HEK293 (cell line): ENCODE data around the gene ABCA2.

Source experiments
- CTCF ChIA-PET: fragments of 350-600 bp; formaldehyde crosslinking; extraction: SDS; loops from one replicate; lab custom pipeline; 2021; ENCODE audit warnings: antibody characterized with exemption; lab: Yijun Ruan, JAX
- POLR2A ChIA-PET: fragments of 300-600 bp; formaldehyde crosslinking; extraction: SDS; loops from one replicate; lab custom pipeline; 2020; ENCODE audit warnings: antibody characterized with exemption, inconsistent platforms; lab: Yijun Ruan, JAX
- H3K27ac ChIP-seq: fragments of 200-500 bp; sonication (Bioruptor generic); 2 replicates; pipeline ENCODE4 v1.5.1; 2014; ENCODE audit warnings: low read depth, low read length, control low read depth, inconsistent platforms; ENCODE audit errors: extremely low read depth
- H3K36me3 ChIP-seq, 2 experiments: fragments of 200-500 bp in 1 of 2; sonication (Bioruptor generic) in 1 of 2; 1 replicate in 1 of 2; 2 replicates in 1 of 2; pipeline ENCODE4 v1.5.1; 2014 to 2017; ENCODE audit warnings: inconsistent platforms in 2 of 2, low read length in 2 of 2; ENCODE audit not compliant: control insufficient read depth in 2 of 2, insufficient read depth in 1 of 2
- H3K4me1 ChIP-seq: fragments of 200-500 bp; sonication (Bioruptor generic); 2 replicates; pipeline ENCODE4 v1.5.1; 2014; ENCODE audit warnings: mild to moderate bottlenecking, low read length, inconsistent platforms; ENCODE audit not compliant: control insufficient read depth, insufficient read depth
- H3K4me3 ChIP-seq: 2 replicates; pipeline ENCODE4 v1.5.1; 2011; ENCODE audit warnings: low read depth, mild to moderate bottlenecking, control low read depth, low read length, moderate library complexity
- H3K9me3 ChIP-seq: fragments of 200-500 bp; sonication (Bioruptor generic); 2 replicates; pipeline ENCODE4 v1.5.1; 2014; ENCODE audit warnings: low read depth, low read length, inconsistent platforms; ENCODE audit not compliant: control insufficient read depth, insufficient read depth
- BCL6B ChIP-seq: fragments of 450-650 bp; formaldehyde crosslinking; IDR thresholded peaks from 2 replicates; pipeline ENCODE4 v1.5.1; 2017; ENCODE audit warnings: missing biosample characterization, missing genetic modification characterization
- GLIS2 ChIP-seq: fragments of 450-650 bp; formaldehyde crosslinking; IDR thresholded peaks from 2 replicates; pipeline ENCODE4 v1.5.1; 2016; ENCODE audit warnings: missing biosample characterization, missing genetic modification characterization
- KLF1 ChIP-seq: fragments of 450-650 bp; formaldehyde crosslinking; IDR thresholded peaks from 2 replicates; pipeline ENCODE4 v1.5.1; 2016; ENCODE audit warnings: missing biosample characterization, missing genetic modification characterization
- KLF16 ChIP-seq: fragments of 450-650 bp; formaldehyde crosslinking; IDR thresholded peaks from 2 replicates; pipeline ENCODE4 v1.5.1; 2017; ENCODE audit warnings: missing biosample characterization, missing genetic modification characterization
- KLF7 ChIP-seq: fragments of 450-650 bp; formaldehyde crosslinking; IDR thresholded peaks from 2 replicates; pipeline ENCODE4 v1.5.1; 2016; ENCODE audit warnings: missing biosample characterization, missing genetic modification characterization, borderline replicate concordance
- KLF8 ChIP-seq: fragments of 450-650 bp; formaldehyde crosslinking; IDR thresholded peaks from 2 replicates; pipeline ENCODE4 v1.5.1; 2016; ENCODE audit warnings: missing biosample characterization, missing genetic modification characterization
- RBAK ChIP-seq: fragments of 450-650 bp; formaldehyde crosslinking; IDR thresholded peaks from 2 replicates; pipeline ENCODE4 v1.5.1; 2016; ENCODE audit warnings: missing biosample characterization, missing genetic modification characterization
- SP7 ChIP-seq: fragments of 450-650 bp; formaldehyde crosslinking; IDR thresholded peaks from 2 replicates; pipeline ENCODE4 v1.5.1; 2016; ENCODE audit warnings: missing biosample characterization, missing genetic modification characterization
- ZFP69B ChIP-seq: fragments of 450-650 bp; formaldehyde crosslinking; IDR thresholded peaks from 2 replicates; pipeline ENCODE4 v1.5.1; 2016; ENCODE audit warnings: missing biosample characterization, missing genetic modification characterization
- ZNF155 ChIP-seq: fragments of 450-650 bp; formaldehyde crosslinking; IDR thresholded peaks from 2 replicates; pipeline ENCODE4 v1.5.1; 2016; ENCODE audit warnings: missing biosample characterization, missing genetic modification characterization
- ZNF184 ChIP-seq: fragments of 450-650 bp; IDR thresholded peaks from 2 replicates; pipeline ENCODE4 v1.5.1; 2018; ENCODE audit warnings: missing biosample characterization, mild to moderate bottlenecking, missing genetic modification characterization
- ZNF239 ChIP-seq: fragments of 450-650 bp; formaldehyde crosslinking; IDR thresholded peaks from 2 replicates; pipeline ENCODE4 v1.5.1; 2016; ENCODE audit warnings: missing biosample characterization, missing genetic modification characterization
- ZNF311 ChIP-seq: fragments of 450-650 bp; formaldehyde crosslinking; IDR thresholded peaks from 2 replicates; pipeline ENCODE4 v1.5.1; 2017; ENCODE audit warnings: missing biosample characterization, missing genetic modification characterization, borderline replicate concordance
- ZNF366 ChIP-seq: fragments of 450-650 bp; formaldehyde crosslinking; conservative IDR thresholded peaks from 2 replicates; pipeline ENCODE4 v1.5.1; 2016; ENCODE audit warnings: missing biosample characterization, missing genetic modification characterization
- ZNF394 ChIP-seq: fragments of 450-650 bp; formaldehyde crosslinking; IDR thresholded peaks from 2 replicates; pipeline ENCODE4 v1.5.1; 2016; ENCODE audit warnings: missing biosample characterization, missing genetic modification characterization, mild to moderate bottlenecking, moderate library complexity, borderline replicate concordance
- ZNF514 ChIP-seq: fragments of 450-650 bp; formaldehyde crosslinking; IDR thresholded peaks from 2 replicates; pipeline ENCODE4 v1.5.1; 2016; ENCODE audit warnings: missing biosample characterization, missing genetic modification characterization
- ZNF544 ChIP-seq: fragments of 450-650 bp; formaldehyde crosslinking; IDR thresholded peaks from 2 replicates; pipeline ENCODE4 v1.5.0; 2017; ENCODE audit warnings: missing biosample characterization, missing genetic modification characterization
- ZNF555 ChIP-seq: fragments of 450-650 bp; formaldehyde crosslinking; conservative IDR thresholded peaks from 2 replicates; pipeline ENCODE4 v1.5.1; 2017; ENCODE audit warnings: missing biosample characterization, mild to moderate bottlenecking, missing genetic modification characterization, inconsistent platforms
- ZNF585B ChIP-seq: fragments of 450-650 bp; formaldehyde crosslinking; IDR thresholded peaks from 2 replicates; pipeline ENCODE4 v1.5.1; 2016; ENCODE audit warnings: missing biosample characterization, missing genetic modification characterization
- ZNF596 ChIP-seq: fragments of 450-650 bp; IDR thresholded peaks from 2 replicates; pipeline ENCODE4 v1.5.0; 2018; ENCODE audit warnings: missing biosample characterization, mild to moderate bottlenecking, missing genetic modification characterization, moderate library complexity
- ZNF626 ChIP-seq: fragments of 450-650 bp; sonication (Bioruptor Pico); formaldehyde crosslinking; IDR thresholded peaks from 2 replicates; pipeline ENCODE4 v1.5.1; 2018; ENCODE audit warnings: missing biosample characterization, missing genetic modification characterization, inconsistent platforms
- ZNF843 ChIP-seq: fragments of 450-650 bp; formaldehyde crosslinking; IDR thresholded peaks from 2 replicates; pipeline ENCODE4 v1.5.1; 2016; ENCODE audit warnings: missing biosample characterization, missing genetic modification characterization
- TF ChIP-seq, protein P1 (sequence below): fragments of 450-650 bp; formaldehyde crosslinking; IDR thresholded peaks from 2 replicates; pipeline ENCODE4 v1.5.1; 2016; ENCODE audit warnings: missing biosample characterization, missing genetic modification characterization
- TF ChIP-seq, protein P2 (sequence below): fragments of 450-650 bp; formaldehyde crosslinking; IDR thresholded peaks from 2 replicates; pipeline ENCODE4 v1.5.1; 2016; ENCODE audit warnings: missing biosample characterization, missing genetic modification characterization
- TF ChIP-seq, protein P3 (sequence below): fragments of 450-650 bp; formaldehyde crosslinking; IDR thresholded peaks from 2 replicates; pipeline ENCODE4 v1.5.1; 2016; ENCODE audit warnings: missing biosample characterization, missing genetic modification characterization

ABCA2 gene

GRCh38 chr9:137048655-137049543 is 20.9 kb upstream of the ABCA2 start:
- peak; percentile 77; the same call in 1 of the 2 replicates for TF ChIP-seq KLF8 (tag by site-specific recombination)
- no peak for TF ChIP-seq ZNF596 (tag by site-specific recombination)
- TF ChIP-seq ZNF544 (tag by site-specific recombination), result no peak
- no peak for TF ChIP-seq RBAK
- TF ChIP-seq ZNF514, result no peak
- TF ChIP-seq GLIS2 (tag by site-specific recombination), result peak; percentile 70
- TF ChIP-seq ZNF585B (tag by site-specific recombination), result 0 out of 2 replicates have a peak, but pooled peaks have one; percentile 18
- TF ChIP-seq, protein P1, sequence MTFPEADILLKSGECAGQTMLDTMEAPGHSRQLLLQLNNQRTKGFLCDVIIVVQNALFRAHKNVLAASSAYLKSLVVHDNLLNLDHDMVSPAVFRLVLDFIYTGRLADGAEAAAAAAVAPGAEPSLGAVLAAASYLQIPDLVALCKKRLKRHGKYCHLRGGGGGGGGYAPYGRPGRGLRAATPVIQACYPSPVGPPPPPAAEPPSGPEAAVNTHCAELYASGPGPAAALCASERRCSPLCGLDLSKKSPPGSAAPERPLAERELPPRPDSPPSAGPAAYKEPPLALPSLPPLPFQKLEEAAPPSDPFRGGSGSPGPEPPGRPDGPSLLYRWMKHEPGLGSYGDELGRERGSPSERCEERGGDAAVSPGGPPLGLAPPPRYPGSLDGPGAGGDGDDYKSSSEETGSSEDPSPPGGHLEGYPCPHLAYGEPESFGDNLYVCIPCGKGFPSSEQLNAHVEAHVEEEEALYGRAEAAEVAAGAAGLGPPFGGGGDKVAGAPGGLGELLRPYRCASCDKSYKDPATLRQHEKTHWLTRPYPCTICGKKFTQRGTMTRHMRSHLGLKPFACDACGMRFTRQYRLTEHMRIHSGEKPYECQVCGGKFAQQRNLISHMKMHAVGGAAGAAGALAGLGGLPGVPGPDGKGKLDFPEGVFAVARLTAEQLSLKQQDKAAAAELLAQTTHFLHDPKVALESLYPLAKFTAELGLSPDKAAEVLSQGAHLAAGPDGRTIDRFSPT (tag by site-specific recombination), result 0 out of 2 replicates have a peak, but pooled peaks have one; percentile 23
- no peak for TF ChIP-seq ZNF311
- TF ChIP-seq KLF1 (tag by site-specific recombination), result peak; percentile 71; the same call in 1 of the 2 replicates
- TF ChIP-seq ZNF626 (tag by site-specific recombination), result no peak
- TF ChIP-seq ZNF155 (tag by site-specific recombination), result no peak
- TF ChIP-seq, protein P2, sequence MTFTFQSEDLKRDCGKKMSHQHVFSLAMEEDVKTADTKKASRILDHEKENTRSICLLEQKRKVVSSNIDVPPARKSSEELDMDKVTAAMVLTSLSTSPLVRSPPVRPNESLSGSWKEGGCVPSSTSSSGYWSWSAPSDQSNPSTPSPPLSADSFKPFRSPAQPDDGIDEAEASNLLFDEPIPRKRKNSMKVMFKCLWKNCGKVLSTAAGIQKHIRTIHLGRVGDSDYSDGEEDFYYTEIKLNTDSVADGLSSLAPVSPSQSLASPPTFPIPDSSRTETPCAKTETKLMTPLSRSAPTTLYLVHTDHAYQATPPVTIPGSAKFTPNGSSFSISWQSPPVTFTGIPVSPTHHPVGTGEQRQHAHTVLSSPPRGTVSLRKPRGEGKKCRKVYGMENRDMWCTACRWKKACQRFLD (tag by site-specific recombination), result no peak
- no peak for TF ChIP-seq ZNF366 (tag by site-specific recombination)
- TF ChIP-seq, protein P3, sequence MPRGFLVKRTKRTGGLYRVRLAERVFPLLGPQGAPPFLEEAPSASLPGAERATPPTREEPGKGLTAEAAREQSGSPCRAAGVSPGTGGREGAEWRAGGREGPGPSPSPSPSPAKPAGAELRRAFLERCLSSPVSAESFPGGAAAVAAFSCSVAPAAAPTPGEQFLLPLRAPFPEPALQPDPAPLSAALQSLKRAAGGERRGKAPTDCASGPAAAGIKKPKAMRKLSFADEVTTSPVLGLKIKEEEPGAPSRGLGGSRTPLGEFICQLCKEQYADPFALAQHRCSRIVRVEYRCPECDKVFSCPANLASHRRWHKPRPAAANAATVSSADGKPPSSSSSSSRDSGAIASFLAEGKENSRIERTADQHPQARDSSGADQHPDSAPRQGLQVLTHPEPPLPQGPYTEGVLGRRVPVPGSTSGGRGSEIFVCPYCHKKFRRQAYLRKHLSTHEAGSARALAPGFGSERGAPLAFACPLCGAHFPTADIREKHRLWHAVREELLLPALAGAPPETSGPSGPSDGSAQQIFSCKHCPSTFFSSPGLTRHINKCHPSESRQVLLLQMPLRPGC, result no peak
- no peak for TF ChIP-seq ZNF555 (tag by site-specific recombination)
- TF ChIP-seq, all 188 proteins: peak for 5
- Histone ChIP-seq H3K27ac (no peak overlapping the region), H3K4me1 (peaks cover 5% of the 10 kb centered on the region; the same call in 1 of the 2 replicates), H3K36me3 (no peaks in the 10 kb centered on the region), H3K4me3 (no peak overlapping the region), H3K9me3 (no peaks in the 10 kb centered on the region)
- ChIA-PET CTCF (interaction anchor here (0.5 to 5.4 kb wide), 20 partner anchors 10 to 288 kb away, joined by 3 to 237 read pairs (median 4); partner anchors contain the start of genes SAPCD2 and UAP1L1), POLR2A (interaction anchor here (0.6 to 2.0 kb wide), 7 partner anchors 11 to 194 kb away, joined by 3 to 5 read pairs (median 4); partner anchors contain the start of gene MAN1B1)

GRCh38 chr9:137046088-137046787 is 18.2 kb upstream of the ABCA2 start, which contains the start of gene NPDC1:
TSS of gene NPDC1 (minus strand) at chr9:137046177. CDS start at chr9:137045989, 188 bp downstream.
- Histone ChIP-seq H3K27ac (peak within 1 kb of the TSS; percentile 79; the same call in 1 of the 2 replicates), H3K4me1 (peaks cover 5% of the 10 kb centered on the region; the same call in 1 of the 2 replicates), H3K4me3 (peak within 1 kb of the TSS; percentile 58), H3K9me3 (no peaks in the 10 kb centered on the region), H3K36me3 (no peaks in the 10 kb centered on the region)
- ChIA-PET POLR2A (interaction anchor here (0.5 to 1.6 kb wide), 17 partner anchors 10 to 350 kb away, joined by 3 to 11 read pairs (median 5); partner anchors contain the start of genes MAN1B1, NRARP, RNF224 and SAPCD2), CTCF (interaction anchor here (0.5 to 5.4 kb wide), 43 partner anchors 9 to 594 kb away, joined by 3 to 237 read pairs (median 4); partner anchors contain the start of genes ABCA2, CYSRT1, FUT7 and MAN1B1)
- TF ChIP-seq KLF16 (tag by site-specific recombination) (0 out of 2 replicates have a peak, but pooled peaks have one; percentile 72), ZFP69B (tag by site-specific recombination) (0 out of 2 replicates have a peak, but pooled peaks have one; percentile 33), KLF7 (tag by site-specific recombination) (peak; percentile 42; the same call in 1 of the 2 replicates), ZNF239 (tag by site-specific recombination) (0 out of 2 replicates have a peak, but pooled peaks have one; percentile 10), ZNF626 (tag by site-specific recombination) (no peak), ZNF184 (no peak), SP7 (tag by site-specific recombination) (peak; percentile 74), GLIS2 (tag by site-specific recombination) (peak; percentile 87), ZNF514 (no peak), ZNF843 (0 out of 2 replicates have a peak, but pooled peaks have one; percentile 48), BCL6B (tag by site-specific recombination) (no peak), ZNF394 (peak; percentile 43; the same call in 1 of the 2 replicates)
